Measurements from ENCODE around the gene CCL26. TPM values are rescaled to one million over a fixed set of nuclear protein-coding genes. Genes with fewer than 3 reads are reported as not detected.
A peak's percentile ranks its signal among the peaks of the same experiment; 100 is the strongest.
"Not testable (repeated sequence)": the region's sequence is repeated elsewhere in the genome, so short reads cannot be mapped to it uniquely, and the experiment has no call there.

Gene CCL26
- total and polyA plus RNA-seq, 2 donors (not counting 3 experiments of a cell fraction or from before 2014, with no cell fraction given) = not detected

GRCh38 chr7:75762350-75762917, 9.6 kb downstream of the CCL26 start:
- intact Hi-C loops (cut with micrococcal nuclease) = loop anchor here (1.0 kb wide), 1 partner anchor 258 kb away; no protein-coding TSS in a partner anchor

GRCh38 chr7:75761801-75762200, 10.2 kb downstream of the CCL26 start:
- BruUV-seq (replicated peaks); H4K20me1 ChIP-seq (replicated peaks; ENCODE audit: control insufficient read depth, extremely low read depth, insufficient read depth, low read length); H2AFZ ChIP-seq (ENCODE audit: low read depth, low read length); H3K4me2 ChIP-seq (ENCODE audit: insufficient read depth, low read length); POLR2A ChIA-PET; H3K4me3 ChIP-seq (replicated peaks in 1 of 3; ENCODE audit: insufficient read depth in 1 of 3, low read depth in 1 of 3, low read length in 3 of 3); H3K79me2 ChIP-seq (ENCODE audit: control insufficient read depth, insufficient read depth, low read length); H3K9me1 ChIP-seq (replicated peaks; ENCODE audit: control insufficient read depth, extremely low read depth, insufficient read depth, low read length); H3K27ac ChIP-seq (ENCODE audit: insufficient read depth, low read depth, low read length); H3K27me3 ChIP-seq (ENCODE audit: control insufficient read depth in 2 of 2, insufficient read depth in 2 of 2, low read length in 2 of 2); dilution Hi-C loops (cut with MboI; ENCODE audit: extremely low pct_ligation_motif_present, low sequenced_read_pairs); H3K36me3 ChIP-seq (ENCODE audit: control insufficient read depth in 2 of 2, extremely low read depth in 1 of 2, insufficient read depth in 2 of 2, low read length in 2 of 2); DNase-seq (ENCODE audit: low read depth, low spot score); H3K9ac ChIP-seq (replicated peaks; ENCODE audit: extremely low read depth, insufficient read depth, low read length); H3K9me3 ChIP-seq (replicated peaks; ENCODE audit: control insufficient read depth, insufficient read depth, low read length); H3K4me1 ChIP-seq (ENCODE audit: control insufficient read depth, extremely low read depth, insufficient read depth, low read length); FAIRE-seq: not testable (repeated sequence)
- CTCF ChIA-PET = interaction anchor here (0.7 to 2.8 kb wide), 17 partner anchors 9 to 310 kb away, joined by 3 to 25 read pairs (median 4); partner anchors contain the start of gene CCL26
- intact Hi-C loops (cut with micrococcal nuclease) = loop anchor here (1.0 kb wide), 1 partner anchor 258 kb away; no protein-coding TSS in a partner anchor

More at GRCh38 chr7:75762350-75762917, 9.6 kb downstream of the CCL26 start:
- peak; percentile 58 for DNase-seq (ENCODE audit: low read depth, low spot score)
- no peaks in the 10 kb centered on the region for H3K27me3 ChIP-seq (ENCODE audit: control insufficient read depth in 2 of 2, insufficient read depth in 2 of 2, low read length in 2 of 2)
- peak; percentile 95 for FAIRE-seq
- no peaks in the 10 kb centered on the region for H3K9me3 ChIP-seq (replicated peaks; ENCODE audit: control insufficient read depth, insufficient read depth, low read length)
- dilution Hi-C loops (cut with MboI; ENCODE audit: extremely low pct_ligation_motif_present, low sequenced_read_pairs) = no loop called here
- no peak overlapping the region for H2AFZ ChIP-seq (ENCODE audit: low read depth, low read length)
- no peak overlapping the region for H3K4me3 ChIP-seq (replicated peaks in 1 of 3; ENCODE audit: insufficient read depth in 1 of 3, low read depth in 1 of 3, low read length in 3 of 3)
- H3K9me1 ChIP-seq (replicated peaks; ENCODE audit: control insufficient read depth, extremely low read depth, insufficient read depth, low read length) = no peaks in the 10 kb centered on the region
- H3K79me2 ChIP-seq (ENCODE audit: control insufficient read depth, insufficient read depth, low read length) = no peaks in the 10 kb centered on the region
- no peaks in the 10 kb centered on the region for H3K4me1 ChIP-seq (ENCODE audit: control insufficient read depth, extremely low read depth, insufficient read depth, low read length)
- no peak overlapping the region for H3K27ac ChIP-seq (ENCODE audit: insufficient read depth, low read depth, low read length)
- no peaks in the 10 kb centered on the region for H4K20me1 ChIP-seq (replicated peaks; ENCODE audit: control insufficient read depth, extremely low read depth, insufficient read depth, low read length)
- CTCF ChIA-PET = interaction anchor here (0.6 to 2.8 kb wide), 27 partner anchors 9 to 310 kb away, joined by 3 to 25 read pairs (median 3); partner anchors contain the start of gene CCL26
- H3K36me3 ChIP-seq (ENCODE audit: control insufficient read depth in 2 of 2, extremely low read depth in 1 of 2, insufficient read depth in 2 of 2, low read length in 2 of 2) = no peaks in the 10 kb centered on the region
- no peak overlapping the region for H3K4me2 ChIP-seq (ENCODE audit: insufficient read depth, low read length)
- BruUV-seq (replicated peaks) = no TSS peak
- no peak overlapping the region for H3K9ac ChIP-seq (replicated peaks; ENCODE audit: extremely low read depth, insufficient read depth, low read length)
- TF ChIP-seq CTCF (IDR thresholded peaks at IDR 0.05; ENCODE audit: extremely low read depth in 1 of 2, insufficient read depth in 1 of 2, low read depth in 1 of 2, low read length in 2 of 2) (peak; percentile 58 to 60), MYC (IDR thresholded peaks at IDR 0.05; ENCODE audit: low read depth, low read length) (no peak)
- POLR2A ChIA-PET = no interaction called here

Measured in endothelial cell of umbilical vein (primary cell).